Middle frontal gyrus (tissue), 1 donor: Measurements from ENCODE around the gene VEZF1.
A peak's percentile ranks its signal among the peaks of the same experiment; 100 is the strongest.

ENCODE experiments used
- DNase-seq: peaks from one replicate; pipeline ENCODE4 v3.0.0-alpha.2; 2015; ENCODE audit warnings: low spot score; ENCODE audit errors: extremely low spot score

VEZF1 gene

DNA sequence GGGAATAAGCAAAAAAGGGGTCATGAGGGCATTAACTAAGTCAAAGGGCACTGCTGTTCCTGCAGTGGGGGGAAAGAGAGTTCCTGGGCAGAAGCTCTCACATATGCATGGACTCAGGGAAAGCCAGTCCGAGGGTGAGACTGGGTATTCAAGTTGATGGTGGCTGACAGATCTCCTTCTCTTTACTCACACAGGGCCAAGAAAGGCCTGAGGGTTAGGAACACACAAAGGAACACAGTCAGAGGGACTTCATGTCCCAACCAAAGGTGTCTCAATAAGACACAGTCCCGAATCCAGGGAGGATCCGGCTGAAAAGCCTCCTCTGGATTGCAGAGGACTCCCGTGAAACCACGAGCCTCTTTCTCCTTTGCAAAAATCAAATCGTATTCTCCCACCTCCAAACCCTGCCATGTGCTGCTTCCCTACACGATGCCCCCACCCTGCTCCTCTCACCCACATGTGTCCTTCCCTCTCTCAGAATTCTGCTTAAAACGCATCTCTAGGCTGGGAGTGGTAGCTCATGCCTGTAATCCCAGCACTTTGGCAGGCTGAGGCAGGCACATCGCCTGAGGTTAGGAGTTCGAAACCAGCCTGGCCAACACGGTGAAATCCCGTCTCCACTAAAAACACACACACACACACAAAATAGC is 56.4 kb downstream of the VEZF1 start:
- no peak for DNase-seq

DNA sequence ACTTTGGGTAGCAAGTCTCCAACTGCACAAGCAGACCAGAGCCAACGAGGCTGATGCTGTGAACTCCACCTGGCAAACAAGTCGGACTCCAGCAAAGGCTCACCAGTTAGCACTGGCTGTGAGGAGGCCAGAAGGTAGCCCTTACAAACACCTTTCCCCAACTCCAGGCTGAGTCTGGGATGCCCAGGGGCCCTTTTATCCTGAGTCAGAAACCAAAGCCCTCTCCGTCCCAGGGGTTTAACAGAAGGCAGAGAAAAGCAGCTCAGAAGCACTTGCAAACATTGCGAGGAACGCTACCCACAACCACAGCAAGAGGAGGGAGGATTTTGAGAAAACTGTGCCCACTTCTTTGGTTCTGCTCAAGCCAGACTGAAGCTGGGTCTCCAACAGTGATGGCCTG is 57.8 kb downstream of the VEZF1 start:
- DNase-seq: no peak

DNA sequence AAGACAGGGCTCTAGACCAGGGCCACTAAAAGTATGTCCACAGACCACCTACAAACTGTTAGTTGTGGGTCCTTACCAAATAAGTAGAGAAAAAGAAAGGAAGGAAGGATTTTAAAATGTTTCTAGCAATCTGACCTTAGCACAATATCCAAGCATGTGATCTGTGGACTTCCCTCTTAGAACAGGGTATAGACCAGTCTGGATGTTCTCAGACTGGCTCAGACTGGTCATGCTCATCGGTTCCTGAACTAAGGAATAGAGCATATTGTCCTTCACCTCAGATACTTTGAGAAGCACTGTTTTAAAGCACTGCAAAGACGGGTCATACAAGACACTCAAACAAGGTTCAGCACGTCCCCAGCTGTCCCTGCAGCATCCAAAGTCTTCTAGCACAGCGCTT is 58.7 kb downstream of the VEZF1 start:
- no peak for DNase-seq

GRCh38 chr17:57928928-57929327 is 59.1 kb downstream of the VEZF1 start:
- no peak for DNase-seq

- peak; percentile 14 for DNase-seq
Measured at GRCh38 chr17:57927048-57927723, 60.9 kb downstream of the VEZF1 start.

DNA sequence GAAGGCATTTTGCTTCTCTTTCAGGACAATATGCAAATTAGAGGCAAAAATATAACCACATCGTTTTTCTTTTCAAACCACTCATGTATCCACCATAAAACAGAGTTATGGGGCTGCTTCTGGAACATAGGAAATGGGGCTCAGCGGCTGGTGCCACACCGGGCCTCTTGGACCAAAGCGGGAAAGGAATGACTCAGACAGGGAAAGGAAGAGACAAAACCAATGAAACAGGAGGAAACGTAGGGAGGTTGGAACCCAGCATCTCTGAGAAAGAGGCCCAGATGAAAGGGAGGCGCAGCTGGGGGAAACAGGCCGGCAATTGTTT is 61.4 kb downstream of the VEZF1 start:
- no peak for DNase-seq

DNA sequence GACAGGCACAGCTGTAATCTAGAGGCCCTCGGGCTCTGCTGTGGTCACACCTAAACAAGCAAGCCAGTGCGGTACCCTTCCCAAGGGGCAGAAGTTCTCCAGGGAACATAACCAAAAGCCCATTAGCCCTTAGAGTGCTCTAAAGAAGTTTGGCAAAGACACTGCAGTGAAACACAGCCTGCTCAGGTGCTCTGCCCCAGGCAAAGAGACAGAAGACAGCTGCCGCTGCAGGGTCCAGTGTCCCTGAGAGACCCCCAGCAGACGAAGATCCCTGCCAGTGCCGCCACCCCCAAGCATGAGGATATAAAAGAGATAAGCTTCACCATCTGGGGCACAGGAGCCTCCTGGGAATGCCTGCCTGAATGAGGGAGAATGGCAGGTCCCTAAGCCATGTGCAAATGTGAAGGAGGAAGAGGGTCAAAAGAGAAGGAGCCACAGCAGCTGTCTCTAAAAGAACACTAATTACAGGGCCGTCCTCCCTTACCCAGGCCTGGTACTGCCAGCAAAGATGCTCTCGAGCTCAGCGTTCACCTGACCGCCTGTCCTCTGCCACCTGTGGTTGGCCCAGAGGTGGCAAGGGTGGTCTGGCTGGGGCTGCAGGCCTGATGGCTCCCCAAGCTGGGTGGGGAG is 62.6 kb downstream of the VEZF1 start:
- no peak for DNase-seq

DNA sequence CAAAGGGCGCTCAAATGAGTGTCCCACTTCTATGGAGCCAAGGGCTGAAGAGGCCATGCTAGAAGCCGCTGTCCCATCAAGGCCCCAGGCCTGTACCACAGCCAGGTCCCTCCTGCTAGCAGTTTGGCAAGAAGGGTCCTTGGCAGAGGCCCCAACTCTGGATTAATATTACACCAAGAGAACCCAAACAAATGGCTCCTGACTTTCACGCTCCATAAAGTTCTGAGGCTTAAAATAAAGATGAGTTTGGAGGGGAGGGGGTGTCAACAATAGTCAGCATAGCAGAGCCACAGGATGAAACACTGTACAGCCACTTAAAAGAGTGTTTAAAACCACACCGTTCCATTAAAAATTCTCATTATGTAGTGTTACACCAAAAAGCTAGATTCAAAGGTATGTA is 63.4 kb downstream of the VEZF1 start:
- no peak for DNase-seq
